Measurements from ENCODE around the gene LRRC42. TPM values are rescaled to one million over a fixed set of nuclear protein-coding genes. Genes with fewer than 3 reads are reported as not detected.

LRRC42 gene
- total RNA-seq, 1 experiment from 2014 or later, result 38.1 TPM

- ChIA-PET CTCF (no interaction called here), POLR2A (no interaction called here)
- peaks cover 29% of the 10 kb centered on the region for H3K4me1 Mint-ChIP-seq
- H3K4me3 Mint-ChIP-seq, result no peak overlapping the region
- TF ChIP-seq ZNF396 (CRISPR knock-in tag; IDR thresholded peaks at IDR 0.05; ENCODE audit: borderline replicate concordance) (no peak), FOXJ3 (CRISPR knock-in tag; IDR thresholded peaks at IDR 0.05; ENCODE audit: borderline replicate concordance) (no peak), NFYB (CRISPR knock-in tag; conservative IDR thresholded peaks at IDR 0.05; ENCODE audit: low read depth) (no peak), CREM (CRISPR knock-in tag; IDR thresholded peaks at IDR 0.05) (no peak), ATF3 (CRISPR knock-in tag; conservative IDR thresholded peaks at IDR 0.05) (no peak), MAX (CRISPR knock-in tag; IDR thresholded peaks at IDR 0.05) (no peak), HMGXB4 (CRISPR knock-in tag; IDR thresholded peaks at IDR 0.05) (no peak)
- peaks cover 4% of the 10 kb centered on the region; the same call in 1 of the 2 replicates for H3K36me3 Mint-ChIP-seq
- no peak overlapping the region for H3K27ac Mint-ChIP-seq
- ATAC-seq, result no peak
- H3K9me3 Mint-ChIP-seq, result no peaks in the 10 kb centered on the region
- no peaks in the 10 kb centered on the region for H3K27me3 Mint-ChIP-seq (ENCODE audit: low read depth)
- DNase-seq (ENCODE audit: low spot score), result no peak
Observed at GRCh38 chr1:53911442-53911841, 34.7 kb upstream of the LRRC42 start.

- peak overlapping the region; percentile 31 for H3K4me3 Mint-ChIP-seq
- peaks cover 4% of the 10 kb centered on the region; the same call in 1 of the 2 replicates for H3K36me3 Mint-ChIP-seq
- H3K9me3 Mint-ChIP-seq, result no peaks in the 10 kb centered on the region
- POLR2A ChIA-PET, result no interaction called here
- H3K27ac Mint-ChIP-seq, result peak overlapping the region; percentile 82; the same call in 1 of the 2 replicates
- no peak for DNase-seq (ENCODE audit: low spot score)
- no peaks in the 10 kb centered on the region for H3K27me3 Mint-ChIP-seq (ENCODE audit: low read depth)
- peak; percentile 72 for ATAC-seq
- CTCF ChIA-PET, result interaction anchor here (0.8 to 2.8 kb wide), 6 partner anchors 32 to 53 kb away, joined by 3 to 19 read pairs (median 8); partner anchors contain the start of genes IFT25 and LRRC42
- peaks cover 29% of the 10 kb centered on the region for H3K4me1 Mint-ChIP-seq
- no peak for TF ChIP-seq MLX (CRISPR knock-in tag; IDR thresholded peaks at IDR 0.05)
- TF ChIP-seq ZNF425 (CRISPR knock-in tag; conservative IDR thresholded peaks at IDR 0.05), result no peak
- no peak for TF ChIP-seq ATF1 (CRISPR knock-in tag; IDR thresholded peaks at IDR 0.05)
- no peak for TF ChIP-seq E2F5 (CRISPR knock-in tag; IDR thresholded peaks at IDR 0.05)
- no peak for TF ChIP-seq GTF2I (CRISPR knock-in tag; conservative IDR thresholded peaks at IDR 0.05)
- TF ChIP-seq JUN (CRISPR knock-in tag; IDR thresholded peaks at IDR 0.05), result no peak
- no peak for TF ChIP-seq ZNF317 (CRISPR knock-in tag; IDR thresholded peaks at IDR 0.05; ENCODE audit: borderline replicate concordance, low read depth)
- no peak for TF ChIP-seq USF1 (CRISPR knock-in tag; IDR thresholded peaks at IDR 0.05)
- TF ChIP-seq TEAD1 (CRISPR knock-in tag; IDR thresholded peaks at IDR 0.05), result no peak
- no peak for TF ChIP-seq HMGXB4 (CRISPR knock-in tag; IDR thresholded peaks at IDR 0.05)
- no peak for TF ChIP-seq TCF7 (CRISPR knock-in tag; IDR thresholded peaks at IDR 0.05; ENCODE audit: low read depth)
- TF ChIP-seq CTCF (IDR thresholded peaks at IDR 0.05), result no peak
- TF ChIP-seq USF2 (CRISPR knock-in tag; IDR thresholded peaks at IDR 0.05), result no peak
- TF ChIP-seq ELF4 (CRISPR knock-in tag; IDR thresholded peaks at IDR 0.05; ENCODE audit: low read depth), result no peak
Observed at GRCh38 chr1:53913352-53914033, 32.7 kb upstream of the LRRC42 start.
